ENCODE data around the gene THOC5.

THOC5 gene

GRCh38 chr22:29470159-29470855, 83.2 kb downstream of the THOC5 start:
- DNase-seq, result peak; percentile 72 to 75

- DNase-seq, result no peak
Measured at GRCh38 chr22:29469755-29470154, 83.8 kb downstream of the THOC5 start.

GRCh38 chr22:29464581-29464980, 89.0 kb downstream of the THOC5 start:
- no peak for DNase-seq

DNA sequence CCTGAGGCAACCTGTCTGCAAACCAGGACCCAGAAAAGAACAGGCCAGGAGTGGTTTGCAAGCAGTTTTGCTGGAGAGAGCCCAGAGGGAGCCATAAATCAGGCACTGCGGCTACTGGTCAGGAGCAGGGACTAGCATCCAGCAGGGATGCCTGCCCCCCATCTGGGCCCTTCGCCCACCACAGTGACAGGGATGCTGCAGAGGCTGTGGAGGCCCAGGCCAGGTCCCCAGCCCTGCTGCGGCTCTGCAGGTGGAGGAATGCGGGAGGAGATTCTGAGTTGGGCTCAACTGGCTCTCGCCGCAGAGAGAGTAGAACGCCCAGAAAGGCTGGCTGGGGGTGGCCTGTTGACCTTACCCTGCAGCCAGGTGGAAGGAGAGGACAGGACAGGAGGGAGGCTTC, 89.9 kb downstream of the THOC5 start:
- DNase-seq, result no peak

- no peak for DNase-seq
Measured at GRCh38 chr22:29461263-29461662, 92.3 kb downstream of the THOC5 start.

GRCh38 chr22:29459773-29460172, 93.8 kb downstream of the THOC5 start:
- no peak for DNase-seq

- DNase-seq, result no peak
Measured at GRCh38 chr22:29458551-29458950, 95.0 kb downstream of the THOC5 start.

GRCh38 chr22:29457730-29458129, 95.8 kb downstream of the THOC5 start:
- peak; percentile 26 to 28 for DNase-seq

DNA sequence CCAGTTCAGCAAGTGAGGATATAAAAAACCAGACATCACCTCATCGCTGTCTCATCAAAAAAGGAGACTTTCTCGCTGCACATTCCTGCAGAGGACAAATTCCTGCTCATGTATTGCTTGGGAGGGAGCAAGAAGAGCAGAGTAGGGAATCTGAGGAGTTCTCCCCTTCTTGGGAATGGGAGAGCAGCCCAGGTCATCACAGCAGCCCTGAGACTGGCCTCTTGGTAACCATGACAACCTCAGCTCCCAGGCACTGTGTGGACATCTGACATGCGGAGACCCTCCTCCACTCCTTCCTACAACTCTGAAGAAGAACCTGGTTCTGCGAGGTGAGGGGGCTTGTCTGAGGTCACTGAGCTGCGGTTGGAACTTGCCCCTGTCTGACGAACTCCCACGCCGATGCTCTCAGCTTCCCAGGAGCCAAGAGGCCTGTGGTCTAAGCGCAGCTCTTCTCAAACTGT, 97.3 kb downstream of the THOC5 start:
- DNase-seq, result no peak
